Measurements from ENCODE around the gene LMAN1.
A peak's percentile ranks its signal among the peaks of the same experiment; 100 is the strongest.

LMAN1 gene, protein sequence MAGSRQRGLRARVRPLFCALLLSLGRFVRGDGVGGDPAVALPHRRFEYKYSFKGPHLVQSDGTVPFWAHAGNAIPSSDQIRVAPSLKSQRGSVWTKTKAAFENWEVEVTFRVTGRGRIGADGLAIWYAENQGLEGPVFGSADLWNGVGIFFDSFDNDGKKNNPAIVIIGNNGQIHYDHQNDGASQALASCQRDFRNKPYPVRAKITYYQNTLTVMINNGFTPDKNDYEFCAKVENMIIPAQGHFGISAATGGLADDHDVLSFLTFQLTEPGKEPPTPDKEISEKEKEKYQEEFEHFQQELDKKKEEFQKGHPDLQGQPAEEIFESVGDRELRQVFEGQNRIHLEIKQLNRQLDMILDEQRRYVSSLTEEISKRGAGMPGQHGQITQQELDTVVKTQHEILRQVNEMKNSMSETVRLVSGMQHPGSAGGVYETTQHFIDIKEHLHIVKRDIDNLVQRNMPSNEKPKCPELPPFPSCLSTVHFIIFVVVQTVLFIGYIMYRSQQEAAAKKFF

GRCh38 chr18:59358712-59359575 is at the start of gene LMAN1:
TSS of gene LMAN1 (minus strand) at chr18:59359265. CDS start at chr18:59359244, 21 bp downstream.
- Histone ChIP-seq H3K27me3 (ENCODE audit: control insufficient read depth in 1 of 2, insufficient read depth in 2 of 2, low read length in 2 of 2) (no peaks in the 10 kb centered on the region), H3K27ac (ENCODE audit: low read depth, low read length) (peak within 1 kb of the TSS; percentile 82), H3K9ac (ENCODE audit: low read length) (peak within 1 kb of the TSS; percentile 51), H3K36me3 (ENCODE audit: insufficient read depth, low read length) (peaks cover 18% of the 10 kb centered on the region), H3K4me1 (ENCODE audit: insufficient read depth, low read length) (peaks cover 7% of the 10 kb centered on the region), H3K9me3 (ENCODE audit: low read length) (no peaks in the 10 kb centered on the region), H3K4me3 (ENCODE audit: low read depth in 1 of 2, low read length in 2 of 2) (peak within 1 kb of the TSS; percentile 87 to 97)

- no peak overlapping the region for H3K27ac ChIP-seq (ENCODE audit: low read depth, low read length)
- H3K4me1 ChIP-seq (ENCODE audit: insufficient read depth, low read length), result no peaks in the 10 kb centered on the region
- H3K4me3 ChIP-seq (ENCODE audit: low read depth in 1 of 2, low read length in 2 of 2), result no peak overlapping the region
- no peaks in the 10 kb centered on the region for H3K27me3 ChIP-seq (ENCODE audit: control insufficient read depth in 1 of 2, insufficient read depth in 2 of 2, low read length in 2 of 2)
- no peak overlapping the region for H3K9ac ChIP-seq (ENCODE audit: low read length)
- H3K36me3 ChIP-seq (ENCODE audit: insufficient read depth, low read length), result no peaks in the 10 kb centered on the region
- no peaks in the 10 kb centered on the region for H3K9me3 ChIP-seq (ENCODE audit: low read length)
These were observed 43.5 kb upstream of the LMAN1 start for GRCh38 chr18:59402432-59403090.

DNA sequence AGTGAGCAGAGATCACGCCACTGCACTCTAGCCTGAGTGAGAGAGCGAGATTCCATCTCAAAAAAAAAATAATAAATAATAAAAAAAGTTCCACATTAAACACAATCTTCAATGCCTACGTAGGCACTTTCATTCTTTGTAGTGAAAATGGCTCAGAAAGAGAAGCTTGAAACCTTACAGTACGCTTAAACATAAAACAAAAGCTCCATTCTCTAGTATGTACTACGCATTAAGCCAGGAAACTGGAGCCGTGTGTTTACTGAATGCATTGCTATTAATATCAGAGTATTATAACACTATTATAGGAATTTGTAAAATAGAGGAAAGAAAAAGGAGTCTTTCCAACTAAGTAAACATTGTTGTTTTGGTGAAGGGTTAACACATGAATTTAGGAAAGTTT is 41.3 kb upstream of the LMAN1 start:
- no peak overlapping the region for H3K4me3 ChIP-seq (ENCODE audit: low read depth in 1 of 2, low read length in 2 of 2)
- H3K27ac ChIP-seq (ENCODE audit: low read depth, low read length), result no peak overlapping the region
- H3K27me3 ChIP-seq (ENCODE audit: control insufficient read depth in 1 of 2, insufficient read depth in 2 of 2, low read length in 2 of 2), result no peaks in the 10 kb centered on the region
- H3K4me1 ChIP-seq (ENCODE audit: insufficient read depth, low read length), result no peaks in the 10 kb centered on the region
- H3K9ac ChIP-seq (ENCODE audit: low read length), result no peak overlapping the region
- H3K36me3 ChIP-seq (ENCODE audit: insufficient read depth, low read length), result no peaks in the 10 kb centered on the region
- H3K9me3 ChIP-seq (ENCODE audit: low read length), result no peaks in the 10 kb centered on the region

GRCh38 chr18:59395226-59396175 is 36.4 kb upstream of the LMAN1 start:
- H3K4me3 ChIP-seq (ENCODE audit: low read depth in 1 of 2, low read length in 2 of 2), result no peak overlapping the region
- no peaks in the 10 kb centered on the region for H3K9me3 ChIP-seq (ENCODE audit: low read length)
- H3K9ac ChIP-seq (ENCODE audit: low read length), result no peak overlapping the region
- no peak overlapping the region for H3K27ac ChIP-seq (ENCODE audit: low read depth, low read length)
- H3K36me3 ChIP-seq (ENCODE audit: insufficient read depth, low read length), result no peaks in the 10 kb centered on the region
- H3K4me1 ChIP-seq (ENCODE audit: insufficient read depth, low read length), result no peaks in the 10 kb centered on the region
- H3K27me3 ChIP-seq (ENCODE audit: control insufficient read depth in 1 of 2, insufficient read depth in 2 of 2, low read length in 2 of 2), result no peaks in the 10 kb centered on the region

GRCh38 chr18:59393381-59393780 is 34.3 kb upstream of the LMAN1 start:
- no peak overlapping the region for H3K27ac ChIP-seq (ENCODE audit: low read depth, low read length)
- H3K36me3 ChIP-seq (ENCODE audit: insufficient read depth, low read length), result no peaks in the 10 kb centered on the region
- no peaks in the 10 kb centered on the region for H3K9me3 ChIP-seq (ENCODE audit: low read length)
- H3K4me1 ChIP-seq (ENCODE audit: insufficient read depth, low read length), result no peaks in the 10 kb centered on the region
- H3K9ac ChIP-seq (ENCODE audit: low read length), result no peak overlapping the region
- H3K4me3 ChIP-seq (ENCODE audit: low read depth in 1 of 2, low read length in 2 of 2), result no peak overlapping the region
- no peaks in the 10 kb centered on the region for H3K27me3 ChIP-seq (ENCODE audit: control insufficient read depth in 1 of 2, insufficient read depth in 2 of 2, low read length in 2 of 2)

GRCh38 chr18:59388817-59389216 is 29.8 kb upstream of the LMAN1 start:
- Histone ChIP-seq H3K27me3 (ENCODE audit: control insufficient read depth in 1 of 2, insufficient read depth in 2 of 2, low read length in 2 of 2) (no peaks in the 10 kb centered on the region), H3K27ac (ENCODE audit: low read depth, low read length) (no peak overlapping the region), H3K36me3 (ENCODE audit: insufficient read depth, low read length) (no peaks in the 10 kb centered on the region), H3K4me3 (ENCODE audit: low read depth in 1 of 2, low read length in 2 of 2) (no peak overlapping the region), H3K9ac (ENCODE audit: low read length) (no peak overlapping the region), H3K9me3 (ENCODE audit: low read length) (no peaks in the 10 kb centered on the region), H3K4me1 (ENCODE audit: insufficient read depth, low read length) (no peaks in the 10 kb centered on the region)

- no peaks in the 10 kb centered on the region for H3K9me3 ChIP-seq (ENCODE audit: low read length)
- H3K4me1 ChIP-seq (ENCODE audit: insufficient read depth, low read length), result no peaks in the 10 kb centered on the region
- H3K36me3 ChIP-seq (ENCODE audit: insufficient read depth, low read length), result no peaks in the 10 kb centered on the region
- no peak overlapping the region for H3K27ac ChIP-seq (ENCODE audit: low read depth, low read length)
- H3K9ac ChIP-seq (ENCODE audit: low read length), result no peak overlapping the region
- no peaks in the 10 kb centered on the region for H3K27me3 ChIP-seq (ENCODE audit: control insufficient read depth in 1 of 2, insufficient read depth in 2 of 2, low read length in 2 of 2)
- no peak overlapping the region for H3K4me3 ChIP-seq (ENCODE audit: low read depth in 1 of 2, low read length in 2 of 2)
These were observed 28.9 kb upstream of the LMAN1 start for GRCh38 chr18:59387687-59388565.

- Histone ChIP-seq H3K27me3 (ENCODE audit: control insufficient read depth in 1 of 2, insufficient read depth in 2 of 2, low read length in 2 of 2) (no peaks in the 10 kb centered on the region), H3K36me3 (ENCODE audit: insufficient read depth, low read length) (no peaks in the 10 kb centered on the region), H3K9ac (ENCODE audit: low read length) (no peak overlapping the region)
These were observed 28.0 kb upstream of the LMAN1 start for GRCh38 chr18:59386909-59387686.

GRCh38 chr18:59385191-59385590 is 26.1 kb upstream of the LMAN1 start:
- Histone ChIP-seq H3K9ac (ENCODE audit: low read length) (no peak overlapping the region), H3K9me3 (ENCODE audit: low read length) (no peaks in the 10 kb centered on the region), H3K4me1 (ENCODE audit: insufficient read depth, low read length) (no peaks in the 10 kb centered on the region), H3K36me3 (ENCODE audit: insufficient read depth, low read length) (no peaks in the 10 kb centered on the region), H3K27ac (ENCODE audit: low read depth, low read length) (no peak overlapping the region), H3K4me3 (ENCODE audit: low read depth in 1 of 2, low read length in 2 of 2) (no peak overlapping the region), H3K27me3 (ENCODE audit: control insufficient read depth in 1 of 2, insufficient read depth in 2 of 2, low read length in 2 of 2) (no peaks in the 10 kb centered on the region)

More at GRCh38 chr18:59386909-59387686, 28.0 kb upstream of the LMAN1 start:
- no peaks in the 10 kb centered on the region for H3K9me3 ChIP-seq (ENCODE audit: low read length)
- H3K4me3 ChIP-seq (ENCODE audit: low read depth in 1 of 2, low read length in 2 of 2), result no peak overlapping the region
- no peaks in the 10 kb centered on the region for H3K4me1 ChIP-seq (ENCODE audit: insufficient read depth, low read length)
- H3K27ac ChIP-seq (ENCODE audit: low read depth, low read length), result no peak overlapping the region
